HG03175 (cell line): ENCODE results near the gene GYS2.
"Not testable (repeated sequence)": the region's sequence is repeated elsewhere in the genome, so short reads cannot be mapped to it uniquely, and the experiment has no call there.

Source experiments
- ATAC-seq: cut with Tn5 transposase; IDR thresholded peaks from one replicate; pipeline ENCODE4 v1.9.1; 2021; ENCODE audit warnings: mild to moderate bottlenecking, moderate library complexity; ENCODE audit not compliant: unreplicated experiment

Gene GYS2

GRCh38 chr12:21604245-21605101 is at the start of gene GYS2:
TSS of gene GYS2 (minus strand) at chr12:21604847. CDS start at chr12:21604592, 255 bp downstream.
- no peak for ATAC-seq

GRCh38 chr12:21651821-21652220 is 47.2 kb upstream of the GYS2 start:
- ATAC-seq, result no peak

GRCh38 chr12:21650997-21651396 is 46.4 kb upstream of the GYS2 start:
- no peak for ATAC-seq

- ATAC-seq, result no peak
Observed at GRCh38 chr12:21649034-21649433, 44.4 kb upstream of the GYS2 start.

GRCh38 chr12:21648378-21648777 is 43.7 kb upstream of the GYS2 start:
- no peak for ATAC-seq

- ATAC-seq, result no peak
Observed at GRCh38 chr12:21647179-21647578, 42.5 kb upstream of the GYS2 start.

- ATAC-seq, result not testable (repeated sequence)
Observed at GRCh38 chr12:21645041-21645500, 40.4 kb upstream of the GYS2 start.

- ATAC-seq, result no peak
Observed at GRCh38 chr12:21644516-21644915, 39.9 kb upstream of the GYS2 start.

- ATAC-seq, result no peak
Observed at GRCh38 chr12:21643758-21644157, 39.1 kb upstream of the GYS2 start.

GRCh38 chr12:21642707-21643389 is 38.2 kb upstream of the GYS2 start:
- no peak for ATAC-seq

GRCh38 chr12:21638054-21638891 is 33.6 kb upstream of the GYS2 start:
- no peak for ATAC-seq

- ATAC-seq, result no peak
Observed at GRCh38 chr12:21634245-21634644, 29.6 kb upstream of the GYS2 start.

- ATAC-seq, result no peak
Observed at GRCh38 chr12:21631367-21631766, 26.7 kb upstream of the GYS2 start.

GRCh38 chr12:21627924-21628323 is 23.3 kb upstream of the GYS2 start:
- no peak for ATAC-seq

GRCh38 chr12:21618566-21618965 is 13.9 kb upstream of the GYS2 start:
- ATAC-seq, result no peak

GRCh38 chr12:21617030-21617429 is 12.4 kb upstream of the GYS2 start:
- no peak for ATAC-seq

- no peak for ATAC-seq
Observed at GRCh38 chr12:21615431-21615830, 10.8 kb upstream of the GYS2 start.

- no peak for ATAC-seq
Observed at GRCh38 chr12:21614506-21614905, 9.9 kb upstream of the GYS2 start.

GRCh38 chr12:21613931-21614330 is 9.3 kb upstream of the GYS2 start:
- no peak for ATAC-seq

- ATAC-seq, result no peak
Observed at GRCh38 chr12:21608196-21608595, 3.5 kb upstream of the GYS2 start.

GRCh38 chr12:21607701-21608100 is 3.1 kb upstream of the GYS2 start:
- ATAC-seq, result no peak
